HEK293 (cell line): ENCODE results near the gene NMNAT1.
A peak's percentile ranks its signal among the peaks of the same experiment; 100 is the strongest.

Experiments used
- CTCF ChIA-PET: fragments of 350-600 bp; formaldehyde crosslinking; extraction: SDS; loops from one replicate; lab custom pipeline; 2021; ENCODE audit warnings: antibody characterized with exemption; lab: Yijun Ruan, JAX
- POLR2A ChIA-PET: fragments of 300-600 bp; formaldehyde crosslinking; extraction: SDS; loops from one replicate; lab custom pipeline; 2020; ENCODE audit warnings: antibody characterized with exemption, inconsistent platforms; lab: Yijun Ruan, JAX
- H3K27ac ChIP-seq: fragments of 200-500 bp; sonication (Bioruptor generic); 2 replicates; pipeline ENCODE4 v1.5.1; 2014; ENCODE audit warnings: low read depth, low read length, control low read depth, inconsistent platforms; ENCODE audit errors: extremely low read depth
- H3K36me3 ChIP-seq, 2 experiments: fragments of 200-500 bp in 1 of 2; sonication (Bioruptor generic) in 1 of 2; 1 replicate in 1 of 2; 2 replicates in 1 of 2; pipeline ENCODE4 v1.5.1; 2014 to 2017; ENCODE audit warnings: inconsistent platforms in 2 of 2, low read length in 2 of 2; ENCODE audit not compliant: control insufficient read depth in 2 of 2, insufficient read depth in 1 of 2
- H3K4me1 ChIP-seq: fragments of 200-500 bp; sonication (Bioruptor generic); 2 replicates; pipeline ENCODE4 v1.5.1; 2014; ENCODE audit warnings: mild to moderate bottlenecking, low read length, inconsistent platforms; ENCODE audit not compliant: control insufficient read depth, insufficient read depth
- H3K4me3 ChIP-seq: 2 replicates; pipeline ENCODE4 v1.5.1; 2011; ENCODE audit warnings: low read depth, mild to moderate bottlenecking, control low read depth, low read length, moderate library complexity
- H3K9me3 ChIP-seq: fragments of 200-500 bp; sonication (Bioruptor generic); 2 replicates; pipeline ENCODE4 v1.5.1; 2014; ENCODE audit warnings: low read depth, low read length, inconsistent platforms; ENCODE audit not compliant: control insufficient read depth, insufficient read depth
- AEBP2 ChIP-seq: fragments of 450-650 bp; formaldehyde crosslinking; IDR thresholded peaks from 2 replicates; pipeline ENCODE4 v1.5.1; 2016; ENCODE audit warnings: missing biosample characterization, missing genetic modification characterization, borderline replicate concordance
- BCL11A ChIP-seq: fragments of 450-650 bp; formaldehyde crosslinking; IDR thresholded peaks from 2 replicates; pipeline ENCODE4 v1.5.1; 2016; ENCODE audit warnings: low read depth, missing biosample characterization, missing genetic modification characterization
- KLF10 ChIP-seq: fragments of 450-650 bp; IDR thresholded peaks from 2 replicates; pipeline ENCODE4 v1.5.1; 2018; ENCODE audit warnings: missing biosample characterization, mild to moderate bottlenecking, missing genetic modification characterization
- KLF9 ChIP-seq: fragments of 450-650 bp; formaldehyde crosslinking; IDR thresholded peaks from 2 replicates; pipeline ENCODE4 v1.5.1; 2016; ENCODE audit warnings: missing biosample characterization, missing genetic modification characterization, low read depth
- TRIM28 ChIP-seq: IDR thresholded peaks from 2 replicates; pipeline ENCODE4 v1.6.1; 2011; ENCODE audit warnings: low read length, control low read depth, borderline replicate concordance
- ZBTB21 ChIP-seq: fragments of 450-650 bp; formaldehyde crosslinking; IDR thresholded peaks from 2 replicates; pipeline ENCODE4 v1.5.1; 2017; ENCODE audit warnings: missing biosample characterization, missing genetic modification characterization
- ZBTB6 ChIP-seq: fragments of 450-650 bp; formaldehyde crosslinking; IDR thresholded peaks from 2 replicates; pipeline ENCODE4 v1.5.1; 2017; ENCODE audit warnings: missing biosample characterization, missing genetic modification characterization
- ZFHX2 ChIP-seq: fragments of 450-650 bp; formaldehyde crosslinking; conservative IDR thresholded peaks from 2 replicates; pipeline ENCODE4 v1.5.1; 2016; ENCODE audit warnings: missing biosample characterization, missing genetic modification characterization
- ZFP3 ChIP-seq: fragments of 450-650 bp; formaldehyde crosslinking; IDR thresholded peaks from 2 replicates; pipeline ENCODE4 v1.5.1; 2016; ENCODE audit warnings: low read depth, missing biosample characterization, missing genetic modification characterization
- ZFP41 ChIP-seq: fragments of 450-650 bp; formaldehyde crosslinking; IDR thresholded peaks from 2 replicates; pipeline ENCODE4 v1.5.1; 2016; ENCODE audit warnings: missing biosample characterization, missing genetic modification characterization, borderline replicate concordance
- ZNF155 ChIP-seq: fragments of 450-650 bp; formaldehyde crosslinking; IDR thresholded peaks from 2 replicates; pipeline ENCODE4 v1.5.1; 2016; ENCODE audit warnings: missing biosample characterization, missing genetic modification characterization
- ZNF175 ChIP-seq: fragments of 450-650 bp; formaldehyde crosslinking; IDR thresholded peaks from 2 replicates; pipeline ENCODE4 v1.5.1; 2016; ENCODE audit warnings: missing biosample characterization, missing genetic modification characterization
- ZNF211 ChIP-seq: fragments of 450-650 bp; formaldehyde crosslinking; IDR thresholded peaks from 2 replicates; pipeline ENCODE4 v1.5.1; 2016; ENCODE audit warnings: low read depth, missing biosample characterization, missing genetic modification characterization
- ZNF571 ChIP-seq: fragments of 450-650 bp; formaldehyde crosslinking; IDR thresholded peaks from 2 replicates; pipeline ENCODE4 v1.5.0; 2017; ENCODE audit warnings: missing biosample characterization, missing genetic modification characterization
- ZNF596 ChIP-seq: fragments of 450-650 bp; IDR thresholded peaks from 2 replicates; pipeline ENCODE4 v1.5.0; 2018; ENCODE audit warnings: missing biosample characterization, mild to moderate bottlenecking, missing genetic modification characterization, moderate library complexity
- ZNF610 ChIP-seq: fragments of 450-650 bp; formaldehyde crosslinking; IDR thresholded peaks from 2 replicates; pipeline ENCODE4 v1.5.1; 2016; ENCODE audit warnings: missing biosample characterization, missing genetic modification characterization, borderline replicate concordance
- ZNF660 ChIP-seq: fragments of 450-650 bp; IDR thresholded peaks from 2 replicates; pipeline ENCODE4 v1.5.1; 2018; ENCODE audit warnings: missing biosample characterization, mild to moderate bottlenecking, missing genetic modification characterization
- ZNF677 ChIP-seq: fragments of 450-650 bp; IDR thresholded peaks from 2 replicates; pipeline ENCODE4 v1.5.0; 2018; ENCODE audit warnings: missing biosample characterization, mild to moderate bottlenecking, missing genetic modification characterization, moderate library complexity
- ZNF843 ChIP-seq: fragments of 450-650 bp; formaldehyde crosslinking; IDR thresholded peaks from 2 replicates; pipeline ENCODE4 v1.5.1; 2016; ENCODE audit warnings: missing biosample characterization, missing genetic modification characterization
- ZSCAN18 ChIP-seq: fragments of 450-650 bp; formaldehyde crosslinking; IDR thresholded peaks from 2 replicates; pipeline ENCODE4 v1.5.1; 2016; ENCODE audit warnings: missing biosample characterization, missing genetic modification characterization
- ZSCAN30 ChIP-seq: fragments of 450-650 bp; IDR thresholded peaks from 2 replicates; pipeline ENCODE4 v1.5.1; 2018; ENCODE audit warnings: missing biosample characterization, mild to moderate bottlenecking, missing genetic modification characterization, moderate library complexity
- TF ChIP-seq, protein P1 (sequence below): fragments of 450-650 bp; formaldehyde crosslinking; IDR thresholded peaks from 2 replicates; pipeline ENCODE4 v1.5.1; 2016; ENCODE audit warnings: missing biosample characterization, missing genetic modification characterization
- TF ChIP-seq, protein P2 (sequence below): IDR thresholded peaks from 2 replicates; pipeline ENCODE4 v1.6.1; 2011; ENCODE audit warnings: mild to moderate bottlenecking, low read depth, low read length, borderline replicate concordance
- TF ChIP-seq, protein P3 (sequence below): fragments of 450-650 bp; formaldehyde crosslinking; IDR thresholded peaks from 2 replicates; pipeline ENCODE4 v1.5.1; 2016; ENCODE audit warnings: missing biosample characterization, missing genetic modification characterization
- TF ChIP-seq, protein P4 (sequence below): fragments of 450-650 bp; formaldehyde crosslinking; IDR thresholded peaks from 2 replicates; pipeline ENCODE4 v1.5.1; 2016; ENCODE audit warnings: missing biosample characterization, missing genetic modification characterization

The NMNAT1 gene

DNA sequence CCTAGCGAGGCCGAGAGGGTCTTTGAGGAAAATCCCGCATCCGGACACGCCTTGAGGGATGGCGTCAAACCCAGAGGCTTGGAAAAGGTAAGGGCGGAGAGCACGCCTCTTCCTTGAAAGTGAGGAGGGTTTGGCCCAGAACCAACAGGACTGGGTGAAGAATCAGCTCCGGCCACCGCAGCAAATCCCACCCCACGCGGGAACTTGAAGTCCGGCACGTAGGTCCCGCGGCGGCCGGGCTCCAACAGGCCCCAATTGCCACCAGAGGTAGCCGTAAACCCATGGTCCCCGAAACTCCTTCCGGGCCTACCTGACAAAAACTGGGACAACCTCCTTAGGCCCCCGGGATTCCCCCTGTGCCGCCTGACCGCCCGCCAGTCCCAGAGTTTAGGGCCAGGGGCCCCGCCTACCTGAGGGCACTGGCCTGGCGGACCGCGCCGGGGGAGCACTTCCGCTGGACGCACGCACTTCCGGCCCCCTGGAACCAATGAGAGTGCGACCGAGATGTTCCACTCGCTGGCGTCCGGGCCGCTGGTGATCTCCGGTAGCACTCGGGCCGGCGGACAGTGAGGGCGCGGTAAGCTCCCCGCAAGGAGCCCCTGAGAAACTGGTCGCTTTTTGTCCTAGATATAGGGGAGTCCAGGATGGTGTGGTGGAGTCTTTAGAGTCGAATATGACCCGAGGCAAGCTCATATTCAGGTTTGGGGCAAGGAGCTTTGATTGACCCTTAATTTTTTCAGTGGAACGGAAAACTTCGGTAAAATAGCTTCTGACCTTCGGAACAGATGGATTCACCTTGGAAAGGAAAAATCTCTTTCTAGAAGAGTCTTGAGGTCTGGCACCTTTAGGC lies at the start of gene NMNAT1, which contains the start of gene LZIC:
NMNAT1 (plus strand) TSS at position 537 of the 850 bp plus-strand sequence. CDS start 28,599 bp downstream, outside the sequence.
LZIC (minus strand) TSS at position 453 of the 850 bp plus-strand sequence. CDS start 6,772 bp downstream, outside the sequence.
- Histone ChIP-seq H3K4me1 (no peaks in the 10 kb centered on the region), H3K27ac (peak within 1 kb of the TSS; percentile 69)
- POLR2A ChIA-PET = interaction anchor here (0.6 to 2.7 kb wide), 19 partner anchors 10 to 345 kb away, joined by 3 to 26 read pairs (median 3); partner anchors contain the start of genes KIF1B and UBE4B
- peak; percentile 99 for TF ChIP-seq KLF9 (tag by site-specific recombination)
- peak; percentile 74 for TF ChIP-seq ZFHX2
- no peak for TF ChIP-seq ZNF211 (tag by site-specific recombination)
- peak; percentile 98 for TF ChIP-seq ZSCAN30 (tag by site-specific recombination)
- TF ChIP-seq KLF10 (tag by site-specific recombination) = peak; percentile 84
- peak; percentile 51; the same call in 1 of the 2 replicates for TF ChIP-seq ZBTB21 (tag by site-specific recombination)
- TF ChIP-seq AEBP2 (tag by site-specific recombination) = peak; percentile 73; the same call in 1 of the 2 replicates
- TF ChIP-seq TRIM28 = peak; percentile 68; the same call in 1 of the 2 replicates
- TF ChIP-seq ZNF610 (tag by site-specific recombination) = peak; percentile 53; the same call in 1 of the 2 replicates
- TF ChIP-seq, protein P1, sequence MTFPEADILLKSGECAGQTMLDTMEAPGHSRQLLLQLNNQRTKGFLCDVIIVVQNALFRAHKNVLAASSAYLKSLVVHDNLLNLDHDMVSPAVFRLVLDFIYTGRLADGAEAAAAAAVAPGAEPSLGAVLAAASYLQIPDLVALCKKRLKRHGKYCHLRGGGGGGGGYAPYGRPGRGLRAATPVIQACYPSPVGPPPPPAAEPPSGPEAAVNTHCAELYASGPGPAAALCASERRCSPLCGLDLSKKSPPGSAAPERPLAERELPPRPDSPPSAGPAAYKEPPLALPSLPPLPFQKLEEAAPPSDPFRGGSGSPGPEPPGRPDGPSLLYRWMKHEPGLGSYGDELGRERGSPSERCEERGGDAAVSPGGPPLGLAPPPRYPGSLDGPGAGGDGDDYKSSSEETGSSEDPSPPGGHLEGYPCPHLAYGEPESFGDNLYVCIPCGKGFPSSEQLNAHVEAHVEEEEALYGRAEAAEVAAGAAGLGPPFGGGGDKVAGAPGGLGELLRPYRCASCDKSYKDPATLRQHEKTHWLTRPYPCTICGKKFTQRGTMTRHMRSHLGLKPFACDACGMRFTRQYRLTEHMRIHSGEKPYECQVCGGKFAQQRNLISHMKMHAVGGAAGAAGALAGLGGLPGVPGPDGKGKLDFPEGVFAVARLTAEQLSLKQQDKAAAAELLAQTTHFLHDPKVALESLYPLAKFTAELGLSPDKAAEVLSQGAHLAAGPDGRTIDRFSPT (tag by site-specific recombination) = peak; percentile 97
- peak; percentile 85 for TF ChIP-seq ZSCAN18
- 0 out of 2 replicates have a peak, but pooled peaks have one; percentile 22 for TF ChIP-seq ZFP41 (tag by site-specific recombination)
- TF ChIP-seq, protein P2, sequence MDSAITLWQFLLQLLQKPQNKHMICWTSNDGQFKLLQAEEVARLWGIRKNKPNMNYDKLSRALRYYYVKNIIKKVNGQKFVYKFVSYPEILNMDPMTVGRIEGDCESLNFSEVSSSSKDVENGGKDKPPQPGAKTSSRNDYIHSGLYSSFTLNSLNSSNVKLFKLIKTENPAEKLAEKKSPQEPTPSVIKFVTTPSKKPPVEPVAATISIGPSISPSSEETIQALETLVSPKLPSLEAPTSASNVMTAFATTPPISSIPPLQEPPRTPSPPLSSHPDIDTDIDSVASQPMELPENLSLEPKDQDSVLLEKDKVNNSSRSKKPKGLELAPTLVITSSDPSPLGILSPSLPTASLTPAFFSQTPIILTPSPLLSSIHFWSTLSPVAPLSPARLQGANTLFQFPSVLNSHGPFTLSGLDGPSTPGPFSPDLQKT = no peak
- no peak for TF ChIP-seq ZNF571 (tag by site-specific recombination)
- TF ChIP-seq ZBTB6 (tag by site-specific recombination) = no peak; the same call in 1 of the 2 replicates
- no peak for TF ChIP-seq ZNF677 (tag by site-specific recombination)
- no peak for TF ChIP-seq ZNF155
- peak; percentile 85; the same call in 1 of the 2 replicates for TF ChIP-seq BCL11A
- no peak for TF ChIP-seq ZFP3 (tag by site-specific recombination)
- TF ChIP-seq, protein P3, sequence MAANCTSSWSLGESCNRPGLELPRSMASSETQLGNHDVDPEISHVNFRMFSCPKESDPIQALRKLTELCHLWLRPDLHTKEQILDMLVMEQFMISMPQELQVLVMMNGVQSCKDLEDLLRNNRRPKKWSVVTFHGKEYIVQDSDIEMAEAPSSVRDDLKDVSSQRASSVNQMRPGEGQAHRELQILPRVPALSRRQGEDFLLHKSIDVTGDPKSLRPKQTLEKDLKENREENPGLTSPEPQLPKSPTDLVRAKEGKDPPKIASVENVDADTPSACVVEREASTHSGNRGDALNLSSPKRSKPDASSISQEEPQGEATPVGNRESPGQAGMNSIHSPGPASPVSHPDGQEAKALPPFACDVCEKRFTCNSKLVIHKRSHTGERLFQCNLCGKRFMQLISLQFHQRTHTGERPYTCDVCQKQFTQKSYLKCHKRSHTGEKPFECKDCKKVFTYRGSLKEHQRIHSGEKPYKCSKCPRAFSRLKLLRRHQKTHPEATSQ = peak; percentile 90
- peak; percentile 81 for TF ChIP-seq ZNF843 (tag by site-specific recombination)
- TF ChIP-seq ZNF175 (tag by site-specific recombination) = no peak
- peak; percentile 97 for TF ChIP-seq ZNF660 (tag by site-specific recombination)
- TF ChIP-seq ZNF596 (tag by site-specific recombination) = no peak
- TF ChIP-seq, protein P4, sequence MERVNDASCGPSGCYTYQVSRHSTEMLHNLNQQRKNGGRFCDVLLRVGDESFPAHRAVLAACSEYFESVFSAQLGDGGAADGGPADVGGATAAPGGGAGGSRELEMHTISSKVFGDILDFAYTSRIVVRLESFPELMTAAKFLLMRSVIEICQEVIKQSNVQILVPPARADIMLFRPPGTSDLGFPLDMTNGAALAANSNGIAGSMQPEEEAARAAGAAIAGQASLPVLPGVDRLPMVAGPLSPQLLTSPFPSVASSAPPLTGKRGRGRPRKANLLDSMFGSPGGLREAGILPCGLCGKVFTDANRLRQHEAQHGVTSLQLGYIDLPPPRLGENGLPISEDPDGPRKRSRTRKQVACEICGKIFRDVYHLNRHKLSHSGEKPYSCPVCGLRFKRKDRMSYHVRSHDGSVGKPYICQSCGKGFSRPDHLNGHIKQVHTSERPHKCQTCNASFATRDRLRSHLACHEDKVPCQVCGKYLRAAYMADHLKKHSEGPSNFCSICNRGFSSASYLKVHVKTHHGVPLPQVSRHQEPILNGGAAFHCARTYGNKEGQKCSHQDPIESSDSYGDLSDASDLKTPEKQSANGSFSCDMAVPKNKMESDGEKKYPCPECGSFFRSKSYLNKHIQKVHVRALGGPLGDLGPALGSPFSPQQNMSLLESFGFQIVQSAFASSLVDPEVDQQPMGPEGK (tag by site-specific recombination) = peak; percentile 95

More for the DNA sequence above, at the start of gene NMNAT1, which contains the start of gene LZIC:
- CTCF ChIA-PET = interaction anchor here (0.6 to 3.2 kb wide), 16 partner anchors 12 to 832 kb away, joined by 3 to 24 read pairs (median 3); no protein-coding TSS in a partner anchor
- H3K9me3 ChIP-seq = no peaks in the 10 kb centered on the region
- peak within 1 kb of the TSS; percentile 89 for H3K4me3 ChIP-seq
- peaks cover 0 to 29% of the 10 kb centered on the region in 2 experiments; a peak in 2 of 3 replicates for H3K36me3 ChIP-seq
